RPMI8226 (cell line): ENCODE data around the gene OFD1.
A peak's percentile ranks its signal among the peaks of the same experiment; 100 is the strongest.

Source experiments
- DNase-seq: peaks from one replicate; pipeline ENCODE4 v3.0.0-alpha.2; 2015

Gene OFD1, protein sequence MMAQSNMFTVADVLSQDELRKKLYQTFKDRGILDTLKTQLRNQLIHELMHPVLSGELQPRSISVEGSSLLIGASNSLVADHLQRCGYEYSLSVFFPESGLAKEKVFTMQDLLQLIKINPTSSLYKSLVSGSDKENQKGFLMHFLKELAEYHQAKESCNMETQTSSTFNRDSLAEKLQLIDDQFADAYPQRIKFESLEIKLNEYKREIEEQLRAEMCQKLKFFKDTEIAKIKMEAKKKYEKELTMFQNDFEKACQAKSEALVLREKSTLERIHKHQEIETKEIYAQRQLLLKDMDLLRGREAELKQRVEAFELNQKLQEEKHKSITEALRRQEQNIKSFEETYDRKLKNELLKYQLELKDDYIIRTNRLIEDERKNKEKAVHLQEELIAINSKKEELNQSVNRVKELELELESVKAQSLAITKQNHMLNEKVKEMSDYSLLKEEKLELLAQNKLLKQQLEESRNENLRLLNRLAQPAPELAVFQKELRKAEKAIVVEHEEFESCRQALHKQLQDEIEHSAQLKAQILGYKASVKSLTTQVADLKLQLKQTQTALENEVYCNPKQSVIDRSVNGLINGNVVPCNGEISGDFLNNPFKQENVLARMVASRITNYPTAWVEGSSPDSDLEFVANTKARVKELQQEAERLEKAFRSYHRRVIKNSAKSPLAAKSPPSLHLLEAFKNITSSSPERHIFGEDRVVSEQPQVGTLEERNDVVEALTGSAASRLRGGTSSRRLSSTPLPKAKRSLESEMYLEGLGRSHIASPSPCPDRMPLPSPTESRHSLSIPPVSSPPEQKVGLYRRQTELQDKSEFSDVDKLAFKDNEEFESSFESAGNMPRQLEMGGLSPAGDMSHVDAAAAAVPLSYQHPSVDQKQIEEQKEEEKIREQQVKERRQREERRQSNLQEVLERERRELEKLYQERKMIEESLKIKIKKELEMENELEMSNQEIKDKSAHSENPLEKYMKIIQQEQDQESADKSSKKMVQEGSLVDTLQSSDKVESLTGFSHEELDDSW

DNA sequence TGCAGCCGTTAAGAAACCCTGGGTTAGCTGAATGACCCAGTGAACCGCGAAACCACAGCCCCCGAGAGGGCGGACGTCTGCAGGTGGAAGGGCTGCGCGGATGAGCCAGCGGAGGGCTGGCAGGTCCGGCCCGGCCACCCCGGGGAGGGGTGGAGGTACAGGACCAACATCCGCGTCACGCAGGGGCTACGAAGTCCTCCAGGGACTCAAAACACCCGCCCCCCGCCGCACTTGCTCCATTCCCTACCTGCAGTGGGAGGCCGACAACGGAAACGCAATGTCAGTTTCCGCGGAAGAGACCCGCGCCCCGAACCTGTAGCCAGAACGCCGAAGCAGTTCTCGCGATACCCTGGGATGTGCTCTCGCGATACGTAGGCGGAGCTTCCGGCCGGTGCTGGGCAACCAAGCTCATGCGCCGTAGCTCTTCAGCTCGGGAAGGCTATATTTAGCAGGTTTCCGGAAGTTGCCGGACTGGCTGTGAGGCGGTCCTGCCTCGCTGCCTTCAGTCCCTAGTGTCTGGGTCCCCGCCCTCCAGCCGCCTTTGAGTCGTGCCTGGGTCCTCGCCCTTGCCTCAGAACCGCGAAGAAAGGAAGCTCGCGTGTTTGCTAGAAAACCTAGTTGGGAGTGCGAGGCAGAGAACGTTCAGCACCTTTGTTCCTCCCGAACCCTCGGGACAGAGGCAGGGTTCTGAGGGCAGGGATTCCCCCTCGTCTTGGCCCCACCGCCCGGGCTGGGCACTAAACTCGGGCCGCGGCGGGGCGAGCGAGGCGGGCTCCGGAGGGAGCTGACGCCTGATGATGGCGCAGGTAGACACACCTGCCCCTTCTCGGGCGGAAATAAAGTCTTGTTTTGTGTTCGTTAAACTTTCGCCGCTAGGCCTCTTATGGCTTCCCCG, at the start of gene OFD1, which contains the start of gene TRAPPC2:
Gene OFD1 (plus strand): TSS at position 471 of the 895 bp plus-strand sequence. CDS start 324 bp downstream, at position 795.
Gene TRAPPC2 (minus strand): TSS at position 343 of the 895 bp plus-strand sequence. CDS start 14,657 bp downstream, outside the sequence.
- DNase-seq = peak; percentile 97

DNA sequence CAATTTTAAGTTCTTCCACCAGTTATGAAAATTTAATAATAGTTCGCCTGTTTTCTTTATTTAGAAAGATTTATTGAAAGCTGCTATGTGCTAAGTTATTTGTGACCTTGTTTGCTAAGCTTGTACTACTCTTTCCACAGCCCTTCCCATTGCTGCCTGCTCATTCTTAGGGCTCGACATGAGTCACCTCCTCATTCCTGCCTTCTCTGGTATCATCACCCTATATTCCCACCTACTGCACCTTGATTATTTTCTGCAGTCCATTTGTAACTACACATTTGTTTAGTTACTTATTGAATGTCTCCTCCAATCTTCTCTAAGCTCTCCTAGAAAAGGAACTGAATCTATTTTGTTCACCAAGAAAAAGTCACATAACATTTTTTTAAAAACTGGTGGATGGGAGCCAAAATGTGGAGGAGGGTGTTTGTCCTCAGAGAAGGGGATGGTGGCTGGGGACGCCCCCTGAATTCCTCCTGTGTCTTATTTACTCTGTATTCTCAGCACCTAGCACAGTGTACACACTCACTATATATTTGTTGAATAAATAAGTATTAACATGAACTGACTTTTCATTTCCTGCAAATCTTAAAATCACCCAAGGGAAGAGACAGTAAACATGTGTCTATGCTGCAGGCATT, 49.3 kb upstream of the OFD1 start:
- DNase-seq = peak; percentile 53

DNA sequence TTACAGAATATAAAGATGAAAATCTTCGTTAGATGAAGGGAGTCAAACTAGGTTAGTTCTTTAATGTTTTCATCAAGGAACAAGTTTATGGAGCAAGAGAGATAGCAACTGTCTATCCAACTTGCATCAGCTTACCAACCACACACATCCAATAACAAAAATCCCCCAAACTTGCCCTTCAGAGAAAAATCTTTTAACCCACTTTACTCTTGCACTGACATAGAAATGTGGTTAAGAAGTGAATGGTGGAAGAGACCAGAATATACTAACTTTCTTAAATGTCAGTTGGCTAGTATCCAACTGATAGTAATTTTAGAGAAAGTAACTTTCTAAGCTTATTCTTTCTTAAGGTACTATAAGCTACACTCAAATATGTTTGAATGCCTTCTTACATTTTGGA, 47.3 kb upstream of the OFD1 start:
- no peak for DNase-seq

DNA sequence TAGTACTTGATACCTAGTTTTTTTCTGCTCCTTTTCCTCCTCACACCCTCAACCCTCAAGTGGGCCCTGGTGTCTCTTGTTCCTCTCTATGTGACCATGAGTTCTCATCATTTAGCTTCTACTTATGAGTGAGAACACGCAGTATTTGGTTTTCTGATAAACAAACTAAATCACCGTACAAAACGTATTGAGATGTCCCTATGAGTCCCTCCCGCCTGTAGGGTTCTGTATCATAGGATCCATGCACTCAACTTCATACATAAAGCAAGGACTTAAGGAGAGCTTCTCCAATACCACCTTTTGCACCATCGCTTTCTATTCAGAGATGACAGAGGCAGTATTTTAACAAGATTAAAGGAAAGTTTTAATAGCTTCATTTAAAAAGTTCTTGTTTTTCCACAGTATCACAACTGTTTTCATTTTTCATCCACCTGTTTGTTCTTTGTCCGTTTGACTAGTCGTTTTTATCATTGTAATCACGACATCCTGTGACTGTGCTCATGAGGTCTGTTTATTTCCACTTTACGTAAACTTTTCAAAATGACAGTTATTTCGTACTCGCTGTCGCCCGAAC, 46.1 kb upstream of the OFD1 start:
- DNase-seq = no peak

DNA sequence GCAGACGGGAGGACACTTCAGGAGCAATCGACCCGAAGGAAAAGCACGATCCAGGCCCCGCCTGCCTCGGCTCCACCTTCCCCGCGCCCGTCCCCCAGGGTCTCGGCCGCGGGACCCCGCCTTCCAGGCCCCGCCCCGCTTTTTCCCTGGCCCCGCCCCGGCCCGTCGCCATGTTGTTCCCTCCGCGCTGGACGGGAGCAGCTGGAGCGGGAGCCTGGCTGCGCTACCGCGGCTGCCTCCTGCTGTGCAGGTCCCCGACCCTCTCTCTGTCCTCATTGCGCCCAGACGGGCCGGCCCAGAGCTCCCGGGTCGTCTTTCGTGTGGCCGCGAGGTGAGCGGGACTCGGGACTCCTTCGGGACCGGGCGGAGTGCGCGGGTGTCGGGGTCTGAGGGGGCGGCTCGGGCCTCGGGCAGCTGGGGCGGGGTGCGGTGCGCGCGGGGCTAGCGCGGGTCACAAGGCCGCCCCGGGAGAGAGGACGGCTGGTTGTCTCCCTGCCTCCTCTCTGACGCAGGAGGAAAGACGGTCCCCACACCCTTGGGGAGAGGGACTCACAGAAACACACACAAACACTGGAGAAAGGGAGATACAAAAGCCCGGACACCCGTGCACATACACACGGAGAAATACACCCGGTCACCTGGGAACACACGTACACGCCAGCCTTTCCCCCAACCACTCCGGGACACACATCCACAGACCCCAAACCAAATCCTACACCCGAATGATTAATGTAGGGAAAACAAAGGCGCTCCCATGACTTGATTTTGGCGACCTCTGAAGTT, 45.4 kb upstream of the OFD1 start, which contains the start of gene RAB9A:
Gene RAB9A (plus strand): TSS at position 171 of the 783 bp plus-strand sequence. CDS start 19,619 bp downstream, outside the sequence.
- peak; percentile 86 for DNase-seq

DNA sequence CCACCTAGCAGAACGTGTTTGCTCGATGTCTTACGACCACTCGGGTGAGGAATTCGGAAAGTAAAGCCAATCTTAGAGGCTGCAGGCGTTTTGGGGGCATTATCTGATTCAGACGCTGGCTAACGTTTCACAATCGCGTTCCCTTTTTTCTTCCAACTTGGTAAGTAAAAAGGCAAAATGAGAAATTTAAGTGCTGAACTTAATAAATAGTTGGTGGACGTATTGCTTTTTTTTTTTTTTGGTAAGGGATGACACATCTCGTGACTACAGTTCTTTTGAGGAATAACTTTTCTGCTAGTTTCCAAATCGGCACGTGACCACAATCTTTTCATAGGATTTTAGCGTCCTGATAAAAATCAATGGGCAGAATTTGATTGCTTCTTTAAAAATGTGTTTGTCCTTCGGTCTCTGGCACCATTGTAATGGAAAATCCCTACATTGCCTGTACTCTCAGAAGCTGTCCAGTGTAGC, 44.8 kb upstream of the OFD1 start:
- no peak for DNase-seq

DNA sequence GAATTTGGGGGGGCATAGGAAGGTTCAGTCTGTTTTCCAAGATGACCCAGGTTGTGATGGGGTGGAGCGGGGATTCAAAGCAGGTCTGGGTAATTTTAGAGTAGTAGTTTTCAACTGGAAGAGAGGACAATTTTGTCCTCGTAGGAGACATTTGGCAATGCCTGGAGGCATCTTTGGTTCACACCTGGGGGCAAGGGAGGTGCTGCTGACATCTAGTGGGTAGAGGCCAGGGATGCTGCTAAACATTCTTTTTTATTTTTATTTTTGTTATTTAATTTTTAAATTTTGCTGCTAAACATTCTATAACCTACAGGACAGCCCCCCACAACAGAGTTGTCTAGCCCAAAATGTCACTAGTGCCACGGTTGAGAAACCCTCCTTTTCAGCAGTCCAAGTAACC, 43.7 kb upstream of the OFD1 start:
- DNase-seq = peak; percentile 60

DNA sequence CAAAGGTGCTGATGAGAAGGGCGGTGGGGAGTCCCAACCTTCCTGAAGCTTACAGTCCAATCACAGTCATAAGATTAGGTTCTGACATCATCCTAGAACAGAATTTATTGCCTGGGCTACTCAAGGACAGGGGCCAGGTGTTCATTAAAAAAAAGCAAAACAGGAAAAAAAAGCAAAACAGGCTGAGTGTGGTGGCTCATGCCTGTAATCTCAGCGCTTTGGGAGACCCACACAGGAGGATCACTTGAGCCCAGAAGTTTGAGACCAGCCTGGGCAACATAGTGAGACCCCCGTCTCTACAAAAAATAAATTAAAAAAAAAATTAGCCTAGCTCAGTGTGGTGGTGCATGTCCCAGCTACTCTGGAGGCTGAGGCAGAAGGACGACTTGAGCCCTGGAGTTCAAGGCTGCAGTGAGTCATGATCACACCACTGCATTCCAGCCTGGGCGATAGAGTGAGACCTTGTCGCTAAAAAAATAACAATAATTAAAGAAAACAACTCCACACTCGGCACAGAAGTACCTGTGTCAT, 42.6 kb upstream of the OFD1 start:
- DNase-seq = peak; percentile 68

DNA sequence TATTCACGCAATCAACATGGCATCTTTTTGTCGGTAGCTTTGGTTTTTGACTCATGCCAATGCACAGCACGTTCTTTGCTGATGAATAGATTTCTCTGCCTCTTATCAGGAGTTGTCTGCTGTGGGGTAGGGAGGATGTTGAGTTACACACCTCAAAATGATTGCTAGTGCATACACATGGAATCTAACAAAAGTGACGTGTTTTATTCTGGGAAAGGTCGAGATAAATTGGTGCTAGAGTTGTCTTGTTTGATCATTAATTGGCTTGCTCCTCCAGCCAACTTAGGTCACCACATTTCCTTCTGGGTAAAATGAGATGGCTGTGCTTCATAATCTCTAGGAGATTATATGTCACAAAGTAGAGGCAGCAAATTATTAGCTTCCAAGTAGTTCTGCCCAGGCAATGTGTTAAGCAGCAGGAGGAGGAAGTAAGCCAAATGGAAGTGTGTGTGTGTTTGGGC, 41.7 kb upstream of the OFD1 start:
- no peak for DNase-seq

DNA sequence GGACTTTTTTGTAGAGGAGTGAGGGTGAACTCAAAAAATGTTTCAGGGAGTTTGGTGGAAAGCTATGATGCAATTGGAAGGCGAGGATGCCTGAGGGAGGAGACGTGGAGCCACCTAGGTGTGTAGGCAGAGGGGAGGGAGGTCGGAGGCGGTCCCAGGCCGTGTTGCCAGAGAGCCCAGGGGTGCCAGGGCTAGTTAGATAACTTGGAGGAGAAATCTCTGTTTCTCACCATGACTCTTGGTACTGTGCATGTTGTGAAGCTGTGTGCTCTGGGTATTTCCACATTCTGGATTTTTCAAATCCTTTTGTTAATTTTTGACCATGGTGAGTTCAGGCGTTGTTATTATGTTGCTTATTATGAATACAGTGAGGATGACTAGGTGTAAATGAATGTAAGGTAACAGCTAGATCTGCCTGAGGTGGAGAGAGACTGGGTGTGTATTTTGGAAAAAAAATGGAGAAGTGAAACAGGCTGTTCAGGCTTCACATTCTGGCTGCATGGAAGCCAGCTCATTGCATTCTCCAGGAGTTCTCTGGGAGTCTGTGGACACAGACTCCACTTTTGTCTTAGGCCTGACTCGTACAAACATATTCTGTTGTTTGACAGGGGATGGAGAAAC, 41.1 kb upstream of the OFD1 start:
- DNase-seq = peak; percentile 36

DNA sequence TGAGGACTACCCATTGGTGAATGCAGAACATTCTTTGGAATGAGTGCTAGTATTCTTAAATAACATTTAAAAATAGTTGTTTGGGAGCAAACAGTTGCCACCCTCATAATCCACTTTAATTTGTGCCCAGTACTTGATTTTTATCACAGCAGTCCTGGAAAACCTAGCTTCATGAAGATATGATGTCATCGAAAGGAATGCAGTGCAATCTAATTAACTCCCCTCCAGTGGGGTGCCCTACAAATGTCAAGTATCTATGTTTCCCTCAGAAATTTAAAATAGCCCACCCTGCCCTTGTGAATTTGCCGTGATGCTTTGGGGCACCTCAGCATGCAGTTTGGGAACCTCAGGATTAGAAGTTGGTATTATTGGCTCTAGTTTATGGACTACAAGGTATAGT, 40.2 kb upstream of the OFD1 start:
- no peak for DNase-seq

DNA sequence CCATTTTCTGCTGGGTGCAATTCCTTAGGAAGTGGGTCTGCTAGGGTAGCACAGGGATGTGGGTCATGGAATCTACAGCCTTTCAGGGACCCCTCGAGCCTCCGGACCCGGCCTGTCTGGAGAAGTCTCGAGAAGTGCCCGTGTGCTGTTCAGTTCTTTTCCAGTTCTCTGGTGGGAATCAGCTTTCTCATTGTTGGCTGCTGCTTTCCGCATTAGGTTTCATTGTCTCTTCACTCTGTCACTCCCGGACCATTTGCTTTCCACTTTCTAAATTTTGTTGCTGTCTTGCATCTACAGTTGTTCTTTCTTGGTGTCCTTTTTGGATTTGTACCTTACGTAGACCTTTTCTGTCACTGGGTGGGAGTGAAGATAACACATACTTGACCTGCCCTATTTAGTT, 39.6 kb upstream of the OFD1 start:
- DNase-seq = no peak

DNA sequence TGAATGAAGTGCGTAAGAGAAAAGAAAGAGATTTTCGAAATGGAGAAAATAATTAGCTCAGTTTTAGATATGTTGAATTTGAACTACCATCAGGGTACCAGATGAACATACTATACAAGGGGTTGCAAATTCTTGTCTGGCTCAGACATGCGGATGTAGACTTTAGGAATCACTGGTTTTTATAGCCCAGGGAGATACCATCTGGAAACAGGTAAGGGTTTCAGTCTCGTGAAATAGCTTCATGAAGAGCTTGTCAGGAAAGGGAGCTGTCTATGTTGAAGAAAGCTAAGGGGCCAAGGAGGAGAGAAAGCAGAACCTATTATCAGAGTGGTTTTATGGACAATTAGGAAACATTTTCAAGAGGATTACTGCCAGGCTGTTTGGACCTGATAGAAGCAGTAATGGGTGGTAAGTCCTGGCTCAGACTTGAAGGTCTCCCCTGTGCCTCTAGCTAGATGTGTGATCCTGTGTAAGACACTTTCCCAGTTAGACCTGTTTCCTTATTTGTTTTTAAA, 38.9 kb upstream of the OFD1 start:
- DNase-seq = no peak

DNA sequence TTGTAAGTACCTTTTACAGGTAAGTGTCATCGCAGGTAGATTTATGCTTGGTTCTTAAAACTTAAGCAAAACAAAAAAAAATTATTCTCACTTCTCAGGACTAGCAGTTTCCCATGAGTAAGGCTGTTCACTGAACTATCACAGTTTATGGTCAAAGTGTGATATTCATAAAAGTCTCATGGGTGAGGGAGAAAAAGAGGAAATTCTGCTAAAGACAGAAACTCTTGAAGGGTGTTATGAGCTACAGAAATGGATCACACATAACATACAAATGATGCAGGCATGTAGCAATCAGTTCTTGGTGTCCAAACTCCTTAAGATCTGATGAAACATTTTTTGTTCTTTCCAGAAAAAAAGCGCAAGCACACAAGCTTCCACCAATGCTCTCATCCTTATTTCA, 37.1 kb upstream of the OFD1 start:
- no peak for DNase-seq

DNA sequence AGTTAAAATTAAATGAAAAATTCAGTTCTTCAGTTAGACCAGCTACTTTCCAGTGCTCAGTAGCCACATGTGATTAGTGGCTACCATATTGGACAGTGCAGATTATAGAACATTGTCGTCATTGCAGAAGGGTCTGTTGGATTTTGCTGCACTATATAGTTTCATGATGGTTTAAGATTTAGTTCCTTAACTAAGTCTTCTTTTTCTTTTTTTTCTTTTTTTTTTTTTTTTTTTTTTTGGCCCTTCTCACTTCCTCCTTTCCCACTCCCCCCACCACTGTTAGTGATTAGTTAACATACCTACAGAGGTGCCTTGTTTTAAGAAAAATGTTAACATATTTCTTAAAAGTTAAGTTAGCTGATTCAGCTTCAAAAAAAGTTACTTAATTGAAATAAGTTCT, 36.6 kb upstream of the OFD1 start:
- peak; percentile 16 for DNase-seq

DNA sequence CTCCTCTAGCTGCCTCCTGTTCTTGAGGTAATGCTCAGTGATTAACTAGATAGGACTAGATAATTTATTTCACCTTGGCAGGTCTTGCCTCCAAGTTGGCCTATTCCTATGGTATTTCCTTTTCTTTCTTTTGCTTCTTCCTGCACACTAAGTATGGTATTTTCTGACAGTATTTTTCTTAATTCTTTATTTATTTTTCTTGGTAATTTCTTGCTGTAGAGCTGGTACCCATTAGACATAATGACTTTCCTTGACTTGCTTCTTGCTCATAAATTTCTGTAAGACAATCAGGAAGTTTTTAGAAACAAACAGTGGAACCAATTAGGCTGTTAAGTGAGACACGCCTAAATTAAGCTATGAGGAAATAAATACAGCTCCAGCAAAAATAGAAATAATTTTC, 36.1 kb upstream of the OFD1 start:
- no peak for DNase-seq

DNA sequence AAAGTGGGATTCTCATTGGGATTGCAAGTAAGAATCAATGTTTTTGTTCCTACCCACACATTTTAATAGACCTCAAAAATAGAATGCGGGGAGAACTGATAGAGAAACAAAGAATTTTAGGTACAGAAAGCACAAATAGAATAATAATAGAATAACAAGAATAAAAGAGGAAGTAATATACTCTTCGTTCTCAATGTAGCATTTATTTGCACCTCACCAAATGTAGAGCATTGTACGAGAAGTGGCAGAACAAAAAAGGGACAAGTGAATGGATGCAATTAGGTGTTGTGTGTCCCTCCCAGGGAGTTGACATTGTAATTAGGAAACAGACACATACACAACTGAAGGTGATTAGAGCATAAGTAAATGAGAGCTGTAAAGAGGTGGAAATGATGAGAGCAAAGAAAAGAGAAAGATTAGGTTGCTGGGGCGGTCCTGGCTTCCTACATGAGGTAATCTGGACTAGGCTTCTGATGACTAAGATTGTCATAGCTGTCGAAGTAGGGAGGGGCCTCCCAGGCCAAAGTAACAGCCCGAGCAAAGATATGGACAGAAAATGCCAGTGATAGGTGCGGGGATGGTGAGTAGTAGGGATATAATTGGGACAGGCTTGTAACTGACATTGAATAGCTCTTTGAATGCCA, 35.2 kb upstream of the OFD1 start:
- DNase-seq = no peak

DNA sequence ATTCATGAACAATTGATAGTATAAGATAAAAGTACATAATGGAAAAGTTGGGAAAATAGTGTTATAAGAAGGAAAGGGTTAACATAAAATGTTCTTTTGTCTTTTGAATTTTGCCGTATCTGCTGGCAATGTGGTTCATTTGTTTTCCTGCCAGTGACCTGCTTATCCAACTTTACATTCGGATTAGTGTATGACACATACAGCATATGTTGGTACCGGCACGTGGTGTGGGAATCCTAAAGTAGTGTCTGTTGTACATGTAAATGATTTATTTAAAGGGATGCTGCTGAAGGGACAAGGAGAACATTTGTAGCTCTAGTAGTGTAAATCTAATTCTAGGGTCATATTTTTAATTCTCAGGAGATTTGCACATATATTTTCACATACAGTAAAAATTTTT, 34.2 kb upstream of the OFD1 start:
- no peak for DNase-seq
